Trophoblast cell (in vitro differentiated cells and primary cell): ENCODE results near the gene PRDM11.

Source experiments
- DNase-seq, 2 donors: peaks; one replicate each; pipeline ENCODE4 v3.0.0-alpha.2; 2016
- H2AFZ ChIP-seq: 2 replicates; pipeline ENCODE4 v1.6.1; 2013; ENCODE audit warnings: low read length, moderate library complexity, mild to moderate bottlenecking; ENCODE audit not compliant: insufficient read depth, poor library complexity
- H2AK5ac ChIP-seq: 2 replicates; pipeline ENCODE4 v1.6.1; 2013; ENCODE audit warnings: mild to moderate bottlenecking, low read length
- H2BK120ac ChIP-seq: 2 replicates; pipeline ENCODE4 v1.6.1; 2013; ENCODE audit warnings: low read length, mild to moderate bottlenecking, moderate library complexity; ENCODE audit not compliant: insufficient read depth, poor library complexity
- H2BK12ac ChIP-seq: 2 replicates; pipeline ENCODE4 v1.6.1; 2013; ENCODE audit warnings: mild to moderate bottlenecking, low read length, moderate library complexity
- H2BK5ac ChIP-seq: 2 replicates; pipeline ENCODE4 v1.6.1; 2013; ENCODE audit warnings: low read length, low read depth, moderate library complexity, mild to moderate bottlenecking; ENCODE audit not compliant: poor library complexity
- H3K14ac ChIP-seq: 2 replicates; pipeline ENCODE4 v1.6.1; 2013; ENCODE audit warnings: mild to moderate bottlenecking, low read length
- H3K18ac ChIP-seq: 2 replicates; pipeline ENCODE4 v1.6.1; 2013; ENCODE audit warnings: mild to moderate bottlenecking, low read length
- H3K23ac ChIP-seq: 2 replicates; pipeline ENCODE4 v1.6.1; 2013; ENCODE audit warnings: low read length
- H3K27ac ChIP-seq: 2 replicates; pipeline ENCODE4 v1.5.1; 2013; ENCODE audit warnings: low read depth, mild to moderate bottlenecking, inconsistent platforms, low read length, moderate library complexity
- H3K27me3 ChIP-seq: 2 replicates; pipeline ENCODE4 v1.6.1; 2013; ENCODE audit warnings: inconsistent platforms, mild to moderate bottlenecking, low read length, moderate library complexity; ENCODE audit not compliant: insufficient read depth
- H3K36me3 ChIP-seq, 2 experiments: 1 replicate in 1 of 2; 2 replicates in 1 of 2; pipeline ENCODE4 v1.6.1; 2013; ENCODE audit warnings: low read length in 2 of 2, mild to moderate bottlenecking in 2 of 2, moderate library complexity in 1 of 2; ENCODE audit not compliant: insufficient read depth in 2 of 2, control insufficient read depth in 1 of 2
- H3K4ac ChIP-seq: 2 replicates; pipeline ENCODE4 v1.6.1; 2013; ENCODE audit warnings: low read depth, mild to moderate bottlenecking, low read length, moderate library complexity
- H3K4me1 ChIP-seq, 2 experiments: 1 replicate in 1 of 2; 2 replicates in 1 of 2; pipeline ENCODE4 v1.6.1; 2013; ENCODE audit warnings: low read length in 2 of 2, mild to moderate bottlenecking in 2 of 2, moderate library complexity in 1 of 2; ENCODE audit not compliant: insufficient read depth in 2 of 2, control insufficient read depth in 1 of 2
- H3K4me2 ChIP-seq: 2 replicates; pipeline ENCODE4 v1.6.1; 2013; ENCODE audit warnings: inconsistent platforms, mild to moderate bottlenecking, low read length, moderate library complexity
- H3K4me3 ChIP-seq: 2 replicates; pipeline ENCODE4 v1.5.1; 2013; ENCODE audit warnings: mild to moderate bottlenecking, low read depth, low read length, inconsistent platforms
- H3K79me1 ChIP-seq: one replicate; pipeline ENCODE4 v1.6.1; 2013; ENCODE audit warnings: low read length
- H3K79me2 ChIP-seq: 2 replicates; pipeline ENCODE4 v1.6.1; 2013; ENCODE audit warnings: low read length, mild to moderate bottlenecking; ENCODE audit not compliant: control insufficient read depth, insufficient read depth, poor library complexity
- H3K9ac ChIP-seq: 2 replicates; pipeline ENCODE4 v1.6.1; 2013; ENCODE audit warnings: mild to moderate bottlenecking, low read length
- H3K9me3 ChIP-seq: 2 replicates; pipeline ENCODE4 v1.6.1; 2013; ENCODE audit warnings: low read depth, mild to moderate bottlenecking, control low read depth, inconsistent platforms, low read length; ENCODE audit not compliant: insufficient read depth
- H4K12ac ChIP-seq: 2 replicates; pipeline ENCODE4 v1.6.1; 2013; ENCODE audit warnings: low read depth, mild to moderate bottlenecking, low read length, moderate library complexity
- H4K8ac ChIP-seq: 2 replicates; pipeline ENCODE4 v1.6.1; 2013; ENCODE audit warnings: low read depth, mild to moderate bottlenecking, low read length, moderate library complexity
- H4K91ac ChIP-seq: one replicate; pipeline ENCODE4 v1.6.1; 2013; ENCODE audit warnings: low read depth, mild to moderate bottlenecking, low read length, moderate library complexity
- WGBS: extraction: QIAGEN DNeasy Blood & Tissue Kit; methylation state at CpG from one replicate; pipeline ENCODE4 v1.1.7; 2013; ENCODE audit warnings: missing lambda C conversion rate; ENCODE audit not compliant: insufficient read length, insufficient coverage; ENCODE audit errors: extremely low coverage; 5-methylcytosine and 5-hydroxymethylcytosine counted together

PRDM11 gene

GRCh38 chr11:45272701-45273100, 126.3 kb downstream of the PRDM11 start:
- no peak overlapping the region for H3K4me2 ChIP-seq
- no peaks in the 10 kb centered on the region for H3K4me1 ChIP-seq
- no peak overlapping the region for H4K8ac ChIP-seq
- no peak overlapping the region for H3K4me3 ChIP-seq
- H4K12ac ChIP-seq: no peak overlapping the region
- no peaks in the 10 kb centered on the region for H3K79me2 ChIP-seq
- DNase-seq: no peak
- H4K91ac ChIP-seq: no peak overlapping the region
- no peak overlapping the region for H2BK12ac ChIP-seq
- peaks cover under 1% of the 10 kb centered on the region for H3K9me3 ChIP-seq
- no peaks in the 10 kb centered on the region for H3K79me1 ChIP-seq
- no CpG with 5 or more reads among the region's 2 CpGs for WGBS
- H3K9ac ChIP-seq: no peak overlapping the region
- H2BK5ac ChIP-seq: no peak overlapping the region
- no peak overlapping the region for H2BK120ac ChIP-seq
- H3K27me3 ChIP-seq: peaks cover 2% of the 10 kb centered on the region
- no peak overlapping the region for H2AK5ac ChIP-seq
- H3K23ac ChIP-seq: no peak overlapping the region
- H3K27ac ChIP-seq: no peak overlapping the region
- H3K14ac ChIP-seq: no peak overlapping the region
- H3K36me3 ChIP-seq: no peaks in the 10 kb centered on the region
- no peak overlapping the region for H2AFZ ChIP-seq
- no peak overlapping the region for H3K18ac ChIP-seq
- H3K4ac ChIP-seq: no peak overlapping the region

GRCh38 chr11:45273509-45273908, 127.1 kb downstream of the PRDM11 start:
- Histone ChIP-seq H3K4me2 (no peak overlapping the region), H3K4me3 (no peak overlapping the region), H4K8ac (no peak overlapping the region), H2BK5ac (no peak overlapping the region), H3K9ac (no peak overlapping the region), H2AK5ac (no peak overlapping the region), H3K14ac (no peak overlapping the region), H2BK12ac (no peak overlapping the region), H3K23ac (no peak overlapping the region), H3K27ac (no peak overlapping the region), H3K36me3 (no peaks in the 10 kb centered on the region), H4K12ac (no peak overlapping the region), H3K4ac (no peak overlapping the region), H3K27me3 (peaks cover 2% of the 10 kb centered on the region), H2BK120ac (no peak overlapping the region), H3K79me2 (no peaks in the 10 kb centered on the region), H2AFZ (no peak overlapping the region), H4K91ac (no peak overlapping the region), H3K9me3 (no peaks in the 10 kb centered on the region), H3K18ac (no peak overlapping the region), H3K4me1 (no peaks in the 10 kb centered on the region), H3K79me1 (no peaks in the 10 kb centered on the region)
- WGBS: no CpG with 5 or more reads among the region's 6 CpGs
- peak in 1 of 2 donors; percentile 43 for DNase-seq

DNA sequence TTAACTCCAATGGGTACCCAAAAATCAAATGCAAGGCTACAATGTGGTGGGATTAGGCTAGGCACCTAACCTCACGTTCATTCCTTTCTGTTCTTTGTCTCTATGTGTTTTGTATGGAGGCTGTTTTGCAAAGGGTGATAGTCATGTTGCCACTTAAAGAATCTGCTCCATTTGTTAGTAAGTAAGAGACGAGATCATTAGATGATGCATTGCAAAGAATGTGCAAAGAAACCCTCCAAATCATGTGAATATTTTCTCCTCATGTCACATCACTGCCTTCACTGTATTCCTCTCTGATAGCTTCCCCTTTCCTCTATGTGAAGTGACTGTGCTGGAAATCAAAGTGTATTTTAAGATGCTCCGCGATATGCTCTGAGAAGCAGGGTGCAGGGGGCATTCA, 127.8 kb downstream of the PRDM11 start:
- no peak overlapping the region for H4K12ac ChIP-seq
- H3K18ac ChIP-seq: no peak overlapping the region
- no peaks in the 10 kb centered on the region for H3K9me3 ChIP-seq
- no peak overlapping the region for H3K23ac ChIP-seq
- H2BK5ac ChIP-seq: no peak overlapping the region
- H3K4me3 ChIP-seq: no peak overlapping the region
- H4K91ac ChIP-seq: no peak overlapping the region
- H3K79me1 ChIP-seq: no peaks in the 10 kb centered on the region
- H3K9ac ChIP-seq: no peak overlapping the region
- H2BK12ac ChIP-seq: no peak overlapping the region
- no peaks in the 10 kb centered on the region for H3K79me2 ChIP-seq
- no CpG with 5 or more reads among the region's 4 CpGs for WGBS
- no peak overlapping the region for H2AK5ac ChIP-seq
- no peak overlapping the region for H3K14ac ChIP-seq
- peaks cover 2% of the 10 kb centered on the region for H3K27me3 ChIP-seq
- no peaks in the 10 kb centered on the region for H3K4me1 ChIP-seq
- no peak overlapping the region for H2BK120ac ChIP-seq
- H3K36me3 ChIP-seq: no peaks in the 10 kb centered on the region
- H2AFZ ChIP-seq: no peak overlapping the region
- DNase-seq: no peak
- no peak overlapping the region for H4K8ac ChIP-seq
- no peak overlapping the region for H3K4ac ChIP-seq
- no peak overlapping the region for H3K27ac ChIP-seq
- no peak overlapping the region for H3K4me2 ChIP-seq

- Histone ChIP-seq H2BK5ac (no peak overlapping the region), H3K18ac (no peak overlapping the region), H3K4ac (no peak overlapping the region), H3K27me3 (peaks cover 2% of the 10 kb centered on the region), H3K36me3 (no peaks in the 10 kb centered on the region), H3K23ac (no peak overlapping the region), H3K9ac (no peak overlapping the region), H3K4me3 (no peak overlapping the region), H3K79me2 (no peaks in the 10 kb centered on the region), H3K4me2 (no peak overlapping the region), H4K91ac (no peak overlapping the region), H2AFZ (no peak overlapping the region), H3K4me1 (no peaks in the 10 kb centered on the region), H3K9me3 (no peaks in the 10 kb centered on the region), H4K12ac (no peak overlapping the region), H4K8ac (no peak overlapping the region), H2AK5ac (no peak overlapping the region), H3K14ac (no peak overlapping the region), H3K79me1 (no peaks in the 10 kb centered on the region), H2BK12ac (no peak overlapping the region), H2BK120ac (no peak overlapping the region), H3K27ac (no peak overlapping the region)
- WGBS: no CpG with 5 or more reads among the region's 4 CpGs
- DNase-seq: no peak
These were observed 129.4 kb downstream of the PRDM11 start for GRCh38 chr11:45275828-45276227.
